ENCODE results near the gene OOSP2. TPM values are rescaled to one million over a fixed set of nuclear protein-coding genes. Genes with fewer than 3 reads are reported as not detected.

OOSP2 gene
- total RNA-seq, 1 experiment from 2014 or later = not detected

- Histone ChIP-seq H3K27me3 (ENCODE audit: insufficient read depth, low read length) (no peaks in the 10 kb centered on the region; the same call in none of the 2 replicates), H2BK12ac (ENCODE audit: insufficient read length, low read depth, low read length) (no peak overlapping the region), H4K8ac (replicated peaks; ENCODE audit: insufficient read length, low read depth, low read length) (no peak overlapping the region), H3K56ac (ENCODE audit: insufficient read length, low read depth, low read length) (no peak overlapping the region), H2AK5ac (ENCODE audit: insufficient read length, low read length) (no peak overlapping the region), H3K4me2 (ENCODE audit: insufficient read depth, insufficient read length, low read length) (no peak overlapping the region), H3K4me1 (ENCODE audit: insufficient read depth, low read length) (no peaks in the 10 kb centered on the region), H4K20me1 (ENCODE audit: control insufficient read depth, insufficient read depth, insufficient read length) (no peaks in the 10 kb centered on the region), H3K27ac (ENCODE audit: insufficient read length, low read depth, low read length) (no peak overlapping the region), H2BK20ac (ENCODE audit: low read depth, low read length, poor library complexity, severe bottlenecking) (no peak overlapping the region), H3T11ph (ENCODE audit: low read length) (no peak overlapping the region), H3K79me1 (ENCODE audit: insufficient read depth, low read depth, low read length, poor library complexity, severe bottlenecking) (no peaks in the 10 kb centered on the region), H3K18ac (ENCODE audit: insufficient read length, low read depth, low read length) (no peak overlapping the region), H2BK15ac (ENCODE audit: low read depth, low read length) (no peak overlapping the region), H3K14ac (ENCODE audit: insufficient read depth, low read length) (no peak overlapping the region), H3K9ac (ENCODE audit: extremely low read depth, insufficient read length, low read length) (no peak overlapping the region), H3K23me2 (ENCODE audit: insufficient read length, low read depth, low read length, poor library complexity, severe bottlenecking) (no peaks in the 10 kb centered on the region), H3K23ac (ENCODE audit: insufficient read length, low read depth, low read length) (no peak overlapping the region), H3K79me2 (ENCODE audit: insufficient read depth, low read length) (no peaks in the 10 kb centered on the region), H4K91ac (ENCODE audit: insufficient read length, low read depth, low read length) (no peak overlapping the region), H3K4ac (ENCODE audit: low read depth, low read length) (no peak overlapping the region), H2BK120ac (ENCODE audit: low read depth, low read length, poor library complexity, severe bottlenecking) (no peak overlapping the region), H4K5ac (ENCODE audit: insufficient read length, low read depth, low read length) (no peak overlapping the region), H3K9me3 (ENCODE audit: control insufficient read depth, low read depth, low read length) (no peaks in the 10 kb centered on the region), H2AFZ (ENCODE audit: low read length) (no peak overlapping the region), H2BK5ac (ENCODE audit: insufficient read length, low read length) (no peak overlapping the region)
- H3K4me1 Mint-ChIP-seq = peaks cover 10 to 14% of the 10 kb centered on the region in 2 experiments
- peaks cover 0 to 3% of the 10 kb centered on the region in 2 experiments; a peak in 1 of 5 replicates for H3K9me3 Mint-ChIP-seq
- no peak for DNase-seq
- H3K27ac Mint-ChIP-seq = no peak overlapping the region
- no peak for TF ChIP-seq CTCF (conservative IDR thresholded peaks at IDR 0.05)
- no peak overlapping the region for H3K4me3 Mint-ChIP-seq
- no peaks in the 10 kb centered on the region for H3K27me3 Mint-ChIP-seq (ENCODE audit: low read depth)
- no CpG with 5 or more reads among the region's 3 CpGs for WGBS (ENCODE audit: extremely low coverage, insufficient read length, low lambda C conversion rate)
- no peaks in the 10 kb centered on the region for H3K36me3 Mint-ChIP-seq (ENCODE audit: insufficient read depth in 1 of 3, low read depth in 3 of 3)
Observed at GRCh38 chr11:60059052-60059451, 18.8 kb downstream of the OOSP2 start.

Data from H9 (cell line).